Peyer's patch (tissue), 4 donors: ENCODE results near the gene MAD1L1. TPM values are rescaled to one million over a fixed set of nuclear protein-coding genes. Genes with fewer than 3 reads are reported as not detected.

ENCODE experiments used
- DNase-seq, 3 donors: peaks; one replicate each; pipeline ENCODE4 v3.0.0-alpha.2; 2017 to 2019
- H3K27ac ChIP-seq, 4 donors: fragments of 200-600 bp; sonication (generic); one replicate each; pipeline ENCODE4 v1.5.1; 2016 to 2019
- H3K27me3 ChIP-seq, 2 donors: fragments of 200-600 bp; sonication (generic); one replicate each; pipeline ENCODE4 v1.5.1; 2019
- H3K36me3 ChIP-seq, 3 donors: fragments of 200-600 bp; sonication (generic); one replicate each; pipeline ENCODE4 v1.5.1; 2016 to 2019
- H3K4me1 ChIP-seq, 4 donors: fragments of 200-600 bp; sonication (generic); one replicate each; pipeline ENCODE4 v1.5.1; 2016 to 2019
- H3K4me3 ChIP-seq, 4 donors: fragments of 200-600 bp; sonication (generic); 1 replicate in 3 of 4; 2 replicates in 1 of 4; pipeline ENCODE4 v1.5.1; 2016 to 2019; ENCODE audit warnings: mild to moderate bottlenecking in 1 of 4
- H3K9me3 ChIP-seq, 4 donors: fragments of 200-600 bp; sonication (generic); one replicate each; pipeline ENCODE4 v1.5.1; 2016 to 2019; ENCODE audit warnings: mild to moderate bottlenecking in 1 of 4
- CTCF ChIP-seq, 6 experiments: fragments of 450-650 bp in 4 of 6; fragments of 200-600 bp in 2 of 6; sonication (generic) in 1 of 6; IDR thresholded peaks; one replicate each; pipeline ENCODE4 v1.5.1; 2017 to 2019; ENCODE audit warnings: antibody characterized with exemption in 6 of 6, mild to moderate bottlenecking in 3 of 6, moderate library complexity in 1 of 6
- POLR2A ChIP-seq, 2 donors: fragments of 450-650 bp; IDR thresholded peaks; one replicate each; pipeline ENCODE4 v1.5.1; 2017; ENCODE audit warnings: antibody characterized with exemption in 2 of 2, mild to moderate bottlenecking in 2 of 2, moderate library complexity in 2 of 2
- total RNA-seq, 4 donors: library from RNA; depleted of rRNA; stranded (reverse); fragments of >200 nt; gene quantifications; one replicate each; pipeline ENCODE4 v1.1.0, GENCODE V29; 2016

The MAD1L1 gene
- total RNA-seq, 4 donors from 2014 or later: 43.9 to 417 (median 59.1) TPM

GRCh38 chr7:2096692-2097387, 135.9 kb downstream of the MAD1L1 start:
- H3K27me3 ChIP-seq: no peaks in the 10 kb centered on the region
- TF ChIP-seq POLR2A (IDR thresholded peaks at IDR 0.05): no peak
- TF ChIP-seq CTCF (IDR thresholded peaks at IDR 0.05): no peak
- H3K9me3 ChIP-seq: no peaks in the 10 kb centered on the region
- H3K27ac ChIP-seq: no peak overlapping the region
- peaks cover 0 to 14% (median 0%) of the 10 kb centered on the region in 4 donors for H3K4me1 ChIP-seq
- H3K4me3 ChIP-seq: no peak overlapping the region
- no peak for DNase-seq
- H3K36me3 ChIP-seq: no peaks in the 10 kb centered on the region

DNA sequence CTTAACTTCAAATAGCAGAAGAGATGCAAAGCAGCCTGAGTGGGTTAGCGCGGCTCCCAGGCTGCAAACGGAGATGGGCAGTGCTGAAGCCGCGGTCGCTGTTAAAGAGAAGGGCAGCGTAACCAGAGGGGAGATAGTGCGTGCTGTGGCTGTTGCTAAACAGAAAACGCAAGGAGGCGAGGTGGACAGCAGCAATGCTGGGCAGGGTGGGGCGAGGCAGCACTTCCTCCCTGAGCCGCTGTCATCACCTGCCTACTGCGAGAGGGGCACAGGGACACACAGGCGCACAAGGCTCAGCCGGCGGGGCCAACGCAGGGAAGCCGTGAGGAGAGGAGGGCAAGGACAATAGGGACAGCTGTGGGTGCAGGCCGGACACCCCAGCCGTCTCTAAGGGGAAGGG, 137.3 kb downstream of the MAD1L1 start:
- Histone ChIP-seq H3K27me3 (no peaks in the 10 kb centered on the region), H3K27ac (no peak overlapping the region), H3K4me3 (no peak overlapping the region), H3K4me1 (peaks cover 0 to 10% (median 0%) of the 10 kb centered on the region in 4 donors), H3K36me3 (no peaks in the 10 kb centered on the region), H3K9me3 (no peaks in the 10 kb centered on the region)
- TF ChIP-seq POLR2A (IDR thresholded peaks at IDR 0.05) (no peak), CTCF (IDR thresholded peaks at IDR 0.05) (no peak)
- DNase-seq: no peak

DNA sequence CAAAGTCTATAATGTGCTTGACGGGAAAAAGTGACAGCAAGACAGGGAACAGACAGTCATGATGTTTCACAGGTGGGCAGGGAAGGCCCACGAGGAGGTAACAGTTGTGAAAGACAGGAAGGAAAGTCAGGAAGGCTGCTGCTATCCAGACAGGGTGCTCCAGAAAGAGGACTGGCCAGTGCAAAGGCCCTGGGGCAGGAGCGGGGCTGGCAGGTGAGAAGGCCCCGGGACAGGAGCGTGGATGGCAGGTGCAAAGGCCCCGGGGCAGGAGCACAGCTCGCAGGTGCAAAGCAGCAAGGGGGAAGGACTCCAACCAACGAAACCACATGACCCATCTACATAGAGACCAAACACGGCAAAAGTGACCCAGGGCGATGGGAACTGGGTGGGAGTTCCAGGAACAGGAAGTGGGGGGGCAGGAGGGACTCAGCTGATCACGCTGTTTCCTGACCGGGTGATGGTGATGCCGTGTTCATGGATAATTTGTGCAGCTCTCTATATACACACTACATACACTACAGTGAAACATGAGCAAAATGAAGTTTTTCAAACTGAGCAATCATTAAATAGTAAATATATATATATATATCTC, 138.2 kb downstream of the MAD1L1 start:
- no peak for TF ChIP-seq POLR2A (IDR thresholded peaks at IDR 0.05)
- TF ChIP-seq CTCF (IDR thresholded peaks at IDR 0.05): no peak
- no peak for DNase-seq
- H3K27ac ChIP-seq: no peak overlapping the region

DNA sequence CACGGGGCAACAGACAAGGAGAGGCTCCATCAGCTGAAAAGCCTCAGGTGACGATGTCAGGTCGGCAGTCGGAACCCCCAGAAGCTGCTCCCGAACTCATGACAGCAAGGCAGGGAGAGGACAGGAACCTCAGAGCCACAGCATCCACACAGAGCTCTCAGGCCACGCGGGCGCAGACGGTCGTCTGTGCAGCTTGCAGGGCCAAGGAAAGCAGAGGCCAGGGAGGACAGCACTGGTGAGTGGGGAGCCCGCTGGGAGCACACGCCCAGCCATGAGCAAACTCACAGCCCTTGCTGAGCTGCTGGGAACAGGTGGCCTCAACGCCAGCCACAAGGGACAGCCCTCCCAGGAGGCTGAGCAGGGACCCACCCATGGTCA, 138.9 kb downstream of the MAD1L1 start:
- Histone ChIP-seq H3K4me3 (no peak overlapping the region), H3K27ac (no peak overlapping the region), H3K9me3 (no peaks in the 10 kb centered on the region), H3K4me1 (no peaks in the 10 kb centered on the region), H3K36me3 (no peaks in the 10 kb centered on the region), H3K27me3 (no peaks in the 10 kb centered on the region)
- no peak for DNase-seq
- TF ChIP-seq CTCF (IDR thresholded peaks at IDR 0.05): no peak
- TF ChIP-seq POLR2A (IDR thresholded peaks at IDR 0.05): no peak

More for the DNA sequence above, 138.2 kb downstream of the MAD1L1 start:
- no peak overlapping the region for H3K4me3 ChIP-seq
- peaks cover 0 to 1% (median 0%) of the 10 kb centered on the region in 4 donors for H3K4me1 ChIP-seq
- H3K9me3 ChIP-seq: no peaks in the 10 kb centered on the region
- H3K27me3 ChIP-seq: no peaks in the 10 kb centered on the region
- no peaks in the 10 kb centered on the region for H3K36me3 ChIP-seq

GRCh38 chr7:2093215-2093842, 139.4 kb downstream of the MAD1L1 start:
- Histone ChIP-seq H3K27ac (no peak overlapping the region), H3K4me1 (no peaks in the 10 kb centered on the region), H3K4me3 (no peak overlapping the region), H3K36me3 (no peaks in the 10 kb centered on the region), H3K9me3 (no peaks in the 10 kb centered on the region), H3K27me3 (no peaks in the 10 kb centered on the region)
- no peak for DNase-seq
- no peak for TF ChIP-seq POLR2A (IDR thresholded peaks at IDR 0.05)
- no peak for TF ChIP-seq CTCF (IDR thresholded peaks at IDR 0.05)
